CD4-positive, alpha-beta T cell treated with Interleukin-2 at 100 ng/mL for 4 hours (primary cell): Measurements from ENCODE around the gene SUMF1.
"Not testable (repeated sequence)": the region's sequence is repeated elsewhere in the genome, so short reads cannot be mapped to it uniquely, and the experiment has no call there.

ENCODE experiments used
- DNase-seq: peaks from one replicate; pipeline ENCODE4 v3.0.0-alpha.2; 2020; ENCODE audit warnings: low spot score

Gene SUMF1

GRCh38 chr3:4460334-4460733 lies 6.7 kb downstream of the SUMF1 start:
- no peak for DNase-seq

GRCh38 chr3:4458961-4459360 lies 8.1 kb downstream of the SUMF1 start:
- DNase-seq: no peak

- not testable (repeated sequence) for DNase-seq
Measured at GRCh38 chr3:4456780-4457179, 10.3 kb downstream of the SUMF1 start.

GRCh38 chr3:4454142-4454541 lies 12.9 kb downstream of the SUMF1 start:
- DNase-seq: no peak

- no peak for DNase-seq
Measured at GRCh38 chr3:4449043-4449805, 17.8 kb downstream of the SUMF1 start.

GRCh38 chr3:4448187-4448586 lies 18.9 kb downstream of the SUMF1 start:
- DNase-seq: no peak

GRCh38 chr3:4447295-4447999 lies 19.6 kb downstream of the SUMF1 start:
- DNase-seq: no peak

- no peak for DNase-seq
Measured at GRCh38 chr3:4440951-4441350, 26.1 kb downstream of the SUMF1 start.

- DNase-seq: no peak
Measured at GRCh38 chr3:4438296-4438695, 28.8 kb downstream of the SUMF1 start.

GRCh38 chr3:4432259-4432658 lies 34.8 kb downstream of the SUMF1 start:
- no peak for DNase-seq

GRCh38 chr3:4429648-4430350 lies 37.3 kb downstream of the SUMF1 start:
- DNase-seq: no peak

- no peak for DNase-seq
Measured at GRCh38 chr3:4426782-4427344, 40.2 kb downstream of the SUMF1 start.

GRCh38 chr3:4426261-4426781 lies 40.7 kb downstream of the SUMF1 start:
- DNase-seq: no peak

GRCh38 chr3:4425707-4426106 lies 41.4 kb downstream of the SUMF1 start:
- no peak for DNase-seq

GRCh38 chr3:4425055-4425454 lies 42.0 kb downstream of the SUMF1 start:
- DNase-seq: no peak

GRCh38 chr3:4421121-4421520 lies 45.9 kb downstream of the SUMF1 start:
- DNase-seq: no peak

- no peak for DNase-seq
Measured at GRCh38 chr3:4419920-4420319, 47.1 kb downstream of the SUMF1 start.

- no peak for DNase-seq
Measured at GRCh38 chr3:4419386-4419785, 47.7 kb downstream of the SUMF1 start.

GRCh38 chr3:4418156-4418555 lies 48.9 kb downstream of the SUMF1 start:
- DNase-seq: no peak

GRCh38 chr3:4417449-4417848 lies 49.6 kb downstream of the SUMF1 start:
- DNase-seq: no peak

- no peak for DNase-seq
Measured at GRCh38 chr3:4416961-4417360, 50.1 kb downstream of the SUMF1 start.

- DNase-seq: no peak
Measured at GRCh38 chr3:4416427-4416945, 50.6 kb downstream of the SUMF1 start.
